ENCODE measurements around the gene SLC35G6.

Gene SLC35G6

DNA sequence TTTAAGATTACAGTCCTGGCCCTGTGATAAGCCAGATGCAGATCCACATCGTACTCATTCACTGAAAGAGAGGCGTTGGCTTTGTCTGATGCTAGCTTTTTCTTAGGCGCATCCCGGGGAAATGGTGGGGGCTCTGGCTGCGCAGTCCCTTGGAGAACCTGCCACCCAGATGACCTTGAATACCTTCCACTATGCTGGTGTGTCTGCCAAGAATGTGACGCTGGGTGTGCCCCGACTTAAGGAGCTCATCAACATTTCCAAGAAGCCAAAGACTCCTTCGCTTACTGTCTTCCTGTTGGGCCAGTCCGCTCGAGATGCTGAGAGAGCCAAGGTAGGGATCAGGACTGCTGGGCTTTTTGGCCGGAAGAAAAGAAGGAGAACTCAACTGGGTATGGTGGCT lies 26.9 kb downstream of the SLC35G6 start:
- no peak for DNase-seq

DNA sequence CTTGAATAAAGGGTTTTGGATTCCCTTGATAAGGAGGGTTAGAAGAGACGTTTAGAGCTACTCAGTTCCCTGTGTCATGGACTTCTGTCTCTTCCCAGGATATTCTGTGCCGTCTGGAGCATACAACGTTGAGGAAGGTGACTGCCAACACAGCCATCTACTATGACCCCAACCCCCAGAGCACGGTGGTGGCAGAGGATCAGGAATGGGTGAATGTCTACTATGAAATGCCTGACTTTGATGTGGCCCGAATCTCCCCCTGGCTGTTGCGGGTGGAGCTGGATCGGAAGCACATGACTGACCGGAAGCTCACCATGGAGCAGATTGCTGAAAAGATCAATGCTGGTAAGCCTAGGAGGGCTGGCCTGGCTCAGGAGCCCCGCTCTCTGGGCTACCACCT lies 27.6 kb downstream of the SLC35G6 start:
- DNase-seq: no peak

DNA sequence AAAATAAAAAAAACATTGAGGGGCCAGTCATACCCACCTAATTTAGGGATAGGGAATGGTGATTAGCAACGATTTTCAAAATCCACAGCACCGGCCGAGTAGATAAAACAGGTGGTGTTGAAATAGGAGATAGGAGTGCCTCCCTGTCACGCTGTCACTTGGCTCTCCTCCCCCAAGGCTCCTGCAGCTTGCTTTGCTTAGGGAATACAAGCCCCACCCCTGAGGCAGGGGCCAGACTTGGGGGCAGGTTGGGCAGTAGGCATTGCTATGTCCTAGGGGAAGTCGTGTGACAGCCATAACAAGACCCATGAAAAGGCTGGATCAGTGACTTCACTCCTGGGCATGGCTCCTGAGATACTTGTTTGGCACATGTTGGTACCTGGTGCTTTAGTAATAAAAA lies 28.7 kb downstream of the SLC35G6 start:
- DNase-seq: no peak

DNA sequence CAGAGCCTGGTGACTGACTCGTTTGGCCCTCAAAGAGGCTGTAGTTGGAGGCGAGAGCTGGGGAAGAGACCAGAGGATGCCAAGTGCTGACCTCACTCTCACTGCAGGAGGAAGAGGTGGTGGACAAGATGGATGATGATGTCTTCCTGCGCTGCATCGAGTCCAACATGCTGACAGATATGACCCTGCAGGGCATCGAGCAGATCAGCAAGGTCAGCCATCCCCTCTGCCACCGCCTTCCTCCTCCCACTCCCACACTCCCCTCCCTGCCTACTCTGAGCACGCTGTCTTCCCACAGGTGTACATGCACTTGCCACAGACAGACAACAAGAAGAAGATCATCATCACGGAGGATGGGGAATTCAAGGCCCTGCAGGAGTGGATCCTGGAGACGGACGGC lies 29.9 kb downstream of the SLC35G6 start:
- no peak for DNase-seq

DNA sequence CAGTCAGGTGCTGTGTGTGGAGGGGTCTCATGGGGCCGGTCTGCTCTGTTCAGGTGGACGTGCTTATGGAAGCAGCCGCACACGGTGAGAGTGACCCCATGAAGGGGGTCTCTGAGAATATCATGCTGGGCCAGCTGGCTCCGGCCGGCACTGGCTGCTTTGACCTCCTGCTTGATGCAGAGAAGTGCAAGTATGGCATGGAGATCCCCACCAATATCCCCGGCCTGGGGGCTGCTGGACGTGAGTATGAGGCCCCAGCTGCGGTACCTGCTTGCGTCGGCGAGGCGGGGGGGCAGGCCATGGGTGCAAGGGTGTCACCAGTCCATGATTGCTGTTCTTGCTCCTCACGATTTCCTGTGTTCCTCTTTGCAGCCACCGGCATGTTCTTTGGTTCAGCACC lies 30.9 kb downstream of the SLC35G6 start:
- no peak for DNase-seq

DNA sequence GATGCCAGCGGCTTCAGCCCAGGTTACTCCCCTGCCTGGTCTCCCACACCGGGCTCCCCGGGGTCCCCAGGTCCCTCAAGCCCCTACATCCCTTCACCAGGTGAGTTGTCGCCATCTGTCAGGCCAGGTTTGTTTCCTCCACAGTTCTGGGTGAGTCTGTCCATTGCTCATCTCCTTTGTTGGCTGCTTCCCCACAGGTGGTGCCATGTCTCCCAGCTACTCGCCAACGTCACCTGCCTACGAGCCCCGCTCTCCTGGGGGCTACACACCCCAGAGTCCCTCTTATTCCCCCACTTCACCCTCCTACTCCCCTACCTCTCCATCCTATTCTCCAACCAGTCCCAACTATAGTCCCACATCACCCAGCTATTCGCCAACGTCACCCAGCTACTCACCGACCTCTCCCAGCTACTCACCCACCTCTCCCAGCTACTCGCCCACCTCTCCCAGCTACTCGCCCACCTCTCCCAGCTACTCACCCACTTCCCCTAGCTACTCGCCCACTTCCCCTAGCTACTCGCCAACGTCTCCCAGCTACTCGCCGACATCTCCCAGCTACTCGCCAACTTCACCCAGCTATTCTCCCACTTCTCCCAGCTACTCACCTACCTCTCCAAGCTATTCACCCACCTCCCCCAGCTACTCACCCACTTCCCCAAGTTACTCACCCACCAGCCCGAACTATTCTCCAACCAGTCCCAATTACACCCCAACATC lies 31.7 kb downstream of the SLC35G6 start:
- no peak for DNase-seq

DNA sequence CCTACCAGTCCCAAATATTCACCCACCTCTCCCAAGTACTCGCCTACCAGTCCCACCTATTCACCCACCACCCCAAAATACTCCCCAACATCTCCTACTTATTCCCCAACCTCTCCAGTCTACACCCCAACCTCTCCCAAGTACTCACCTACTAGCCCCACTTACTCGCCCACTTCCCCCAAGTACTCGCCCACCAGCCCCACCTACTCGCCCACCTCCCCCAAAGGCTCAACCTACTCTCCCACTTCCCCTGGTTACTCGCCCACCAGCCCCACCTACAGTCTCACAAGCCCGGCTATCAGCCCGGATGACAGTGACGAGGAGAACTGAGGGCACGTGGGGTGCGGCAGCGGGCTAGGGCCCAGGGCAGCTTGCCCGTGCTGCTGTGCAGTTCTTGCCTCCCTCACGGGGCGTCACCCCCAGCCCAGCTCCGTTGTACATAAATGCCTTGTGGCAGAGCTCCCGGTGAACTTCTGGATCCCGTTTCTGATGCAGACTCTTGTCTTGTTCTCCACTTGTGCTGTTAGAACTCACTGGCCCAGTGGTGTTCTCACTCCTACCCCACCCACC lies 32.7 kb downstream of the SLC35G6 start:
- DNase-seq: no peak

DNA sequence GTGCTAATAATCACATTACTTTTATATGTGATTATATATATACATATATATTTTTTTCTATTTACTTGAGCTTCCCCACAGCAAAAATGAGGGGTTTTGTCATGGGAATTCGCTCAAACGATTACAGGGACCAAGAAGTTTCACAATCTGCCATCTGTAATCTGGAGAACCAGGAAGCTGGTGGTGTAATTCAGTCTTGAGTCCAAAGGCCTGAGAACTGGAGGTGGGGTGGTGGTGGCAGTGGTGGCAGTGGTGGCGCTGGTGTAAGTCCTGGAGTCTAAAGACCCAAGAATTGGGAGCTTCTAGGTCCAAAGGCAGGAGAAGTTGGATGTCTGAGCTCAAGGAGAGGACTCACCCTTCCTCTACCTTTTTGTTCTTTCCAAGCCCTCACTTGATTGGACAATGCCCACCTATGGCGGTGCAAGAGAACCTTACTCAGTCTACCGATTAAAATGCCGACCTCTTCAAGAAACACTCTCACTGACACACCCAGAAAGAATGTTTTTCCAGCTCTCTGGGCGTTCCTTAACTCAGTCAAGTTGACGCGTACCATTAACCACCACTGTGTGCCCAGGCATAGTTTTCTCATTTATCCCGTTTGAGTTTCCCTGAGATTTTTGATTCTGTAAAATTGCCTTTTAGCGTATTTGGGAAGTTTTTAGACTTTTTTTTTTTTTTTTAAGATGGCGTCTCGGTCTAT lies 34.8 kb downstream of the SLC35G6 start:
- DNase-seq: no peak

DNA sequence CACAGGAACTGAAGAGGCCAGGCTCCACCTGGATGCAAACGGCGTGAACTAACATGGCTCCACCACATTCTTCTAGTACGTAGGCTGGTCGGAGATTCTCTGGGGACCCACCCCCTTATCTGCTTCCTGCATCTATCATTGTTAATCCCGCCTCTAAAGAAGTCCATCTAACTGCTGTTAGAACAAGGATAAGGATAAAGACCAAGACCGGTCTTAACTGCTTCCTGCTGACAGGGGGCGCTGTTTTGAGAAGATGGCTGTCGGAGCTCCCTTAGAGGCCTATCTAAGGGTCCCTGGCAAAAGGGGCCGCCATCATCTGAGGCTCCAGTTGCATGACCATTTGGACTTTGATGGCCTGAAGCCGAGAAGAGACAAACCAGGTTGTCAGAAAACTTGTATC lies 41.8 kb downstream of the SLC35G6 start:
- no peak for DNase-seq

DNA sequence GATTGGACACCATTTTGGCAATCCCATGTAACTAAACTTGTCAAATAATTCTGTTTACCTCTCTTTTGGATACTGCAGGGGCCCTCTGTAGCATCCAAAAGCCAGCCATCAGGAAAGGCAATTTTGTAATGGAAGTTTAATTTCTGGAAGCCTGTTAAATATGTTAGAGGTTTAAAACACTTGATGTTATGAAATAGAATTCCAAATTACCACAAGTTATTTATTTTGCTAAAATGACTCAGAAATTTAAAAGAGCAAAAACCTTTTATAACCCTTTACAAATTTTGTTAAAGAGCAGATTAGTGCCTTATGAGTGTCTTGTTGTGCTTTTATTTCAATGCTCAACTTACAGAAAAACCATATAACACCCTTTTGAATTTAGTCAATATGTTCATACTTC lies 47.6 kb downstream of the SLC35G6 start:
- no peak for DNase-seq

DNA sequence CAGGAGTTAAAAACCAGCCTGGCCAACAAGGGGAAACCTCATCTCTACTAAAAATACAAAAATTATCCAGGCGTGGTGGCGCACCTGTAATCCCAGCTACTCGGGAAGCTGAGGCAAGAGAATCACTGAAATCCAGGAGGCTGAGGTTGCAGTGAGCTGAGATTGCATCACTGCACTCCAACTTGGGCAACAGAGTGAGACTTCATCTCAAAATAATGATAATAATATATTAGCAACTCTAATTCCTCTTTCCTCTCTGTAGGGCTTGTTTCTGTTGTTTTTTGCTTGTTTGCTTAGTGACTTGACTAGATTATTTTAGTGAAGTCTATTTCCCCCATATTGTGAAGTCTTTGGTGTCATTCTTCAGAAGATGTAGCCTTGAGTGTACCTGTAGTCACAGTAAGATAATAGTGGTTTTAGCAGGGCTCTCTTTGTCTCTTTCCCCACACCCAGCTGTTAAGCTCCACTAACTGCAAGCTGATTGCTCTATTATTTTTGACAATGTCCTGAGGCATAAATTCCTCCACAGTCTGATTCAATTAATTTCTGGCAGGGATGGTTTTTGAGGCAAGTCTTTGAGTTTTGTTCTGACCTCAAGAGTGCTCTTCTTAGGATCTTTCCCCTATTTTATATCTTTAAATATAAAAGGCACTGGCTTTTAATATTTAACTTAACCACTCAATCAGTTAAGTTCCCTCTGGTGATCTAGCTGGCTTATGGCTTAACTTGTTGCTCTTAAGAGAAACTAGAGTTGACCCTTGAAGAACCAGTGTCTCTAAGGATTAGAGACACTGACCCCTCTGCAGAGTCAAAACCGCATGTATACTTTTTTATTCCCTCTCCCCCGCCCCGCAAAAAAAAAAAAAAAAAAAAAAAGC lies 49.0 kb downstream of the SLC35G6 start:
- no peak for DNase-seq
